Measurements from ENCODE around the gene ALS2CL.

The ALS2CL gene

GRCh38 chr3:46711760-46712159 lies 18.3 kb upstream of the ALS2CL start:
- Histone ChIP-seq H3K79me2 (ENCODE audit: low read length) (no peaks in the 10 kb centered on the region), H3K36me3 (replicated peaks; ENCODE audit: insufficient read depth, low read length) (no peaks in the 10 kb centered on the region), H3K9ac (ENCODE audit: low read length) (no peak overlapping the region), H2AFZ (ENCODE audit: low read length) (no peak overlapping the region), H3K4me1 (ENCODE audit: low read length) (no peaks in the 10 kb centered on the region), H3K9me3 (replicated peaks; ENCODE audit: insufficient read depth, low read length) (no peaks in the 10 kb centered on the region), H4K20me1 (ENCODE audit: insufficient read depth, low read length) (no peaks in the 10 kb centered on the region), H3K9me2 (replicated peaks; ENCODE audit: insufficient read depth, low read length) (no peaks in the 10 kb centered on the region), H3K27me3 (replicated peaks; ENCODE audit: insufficient read depth, low read length) (no peaks in the 10 kb centered on the region), H3K4me2 (ENCODE audit: low read depth, low read length) (no peak overlapping the region), H3K27ac (ENCODE audit: low read length) (no peak overlapping the region), H3K4me3 (ENCODE audit: low read length) (no peak overlapping the region), H3F3A (ENCODE audit: insufficient read depth, low read length) (no peaks in the 10 kb centered on the region)
- DNase-seq: no peak
- TF ChIP-seq CTCF (IDR thresholded peaks at IDR 0.05; ENCODE audit: low read length) (no peak), EZH2 (optimal IDR thresholded peaks at IDR 0.05; ENCODE audit: low read depth, low read length) (no peak), EZH2phosphoT487 (IDR thresholded peaks at IDR 0.05; ENCODE audit: low read length) (no peak)

- H2AFZ ChIP-seq (ENCODE audit: low read length): no peak overlapping the region
- H3K4me2 ChIP-seq (ENCODE audit: low read depth, low read length): no peak overlapping the region
- no peaks in the 10 kb centered on the region for H4K20me1 ChIP-seq (ENCODE audit: insufficient read depth, low read length)
- H3K4me3 ChIP-seq (ENCODE audit: low read length): no peak overlapping the region
- H3K4me1 ChIP-seq (ENCODE audit: low read length): no peaks in the 10 kb centered on the region
- TF ChIP-seq EZH2 (optimal IDR thresholded peaks at IDR 0.05; ENCODE audit: low read depth, low read length): no peak
- TF ChIP-seq EZH2phosphoT487 (IDR thresholded peaks at IDR 0.05; ENCODE audit: low read length): no peak
- no peak for TF ChIP-seq CTCF (IDR thresholded peaks at IDR 0.05; ENCODE audit: low read length)
- no peaks in the 10 kb centered on the region; the same call in 1 of the 2 replicates for H3K27me3 ChIP-seq (replicated peaks; ENCODE audit: insufficient read depth, low read length)
- no peak overlapping the region for H3K27ac ChIP-seq (ENCODE audit: low read length)
- H3K9me3 ChIP-seq (replicated peaks; ENCODE audit: insufficient read depth, low read length): no peaks in the 10 kb centered on the region
- no peak for DNase-seq
- H3K9me2 ChIP-seq (replicated peaks; ENCODE audit: insufficient read depth, low read length): no peaks in the 10 kb centered on the region
- no peaks in the 10 kb centered on the region for H3K79me2 ChIP-seq (ENCODE audit: low read length)
- H3F3A ChIP-seq (ENCODE audit: insufficient read depth, low read length): no peaks in the 10 kb centered on the region
- H3K9ac ChIP-seq (ENCODE audit: low read length): no peak overlapping the region
- H3K36me3 ChIP-seq (replicated peaks; ENCODE audit: insufficient read depth, low read length): no peaks in the 10 kb centered on the region
Observed at GRCh38 chr3:46711305-46711704, 17.8 kb upstream of the ALS2CL start.

- DNase-seq: no peak
- no peak overlapping the region for H3K4me3 ChIP-seq (ENCODE audit: low read length)
- H3K9me2 ChIP-seq (replicated peaks; ENCODE audit: insufficient read depth, low read length): no peaks in the 10 kb centered on the region
- no peaks in the 10 kb centered on the region for H3K79me2 ChIP-seq (ENCODE audit: low read length)
- H3K36me3 ChIP-seq (replicated peaks; ENCODE audit: insufficient read depth, low read length): no peaks in the 10 kb centered on the region
- no peak overlapping the region for H2AFZ ChIP-seq (ENCODE audit: low read length)
- H4K20me1 ChIP-seq (ENCODE audit: insufficient read depth, low read length): no peaks in the 10 kb centered on the region
- H3K4me1 ChIP-seq (ENCODE audit: low read length): no peaks in the 10 kb centered on the region
- no peaks in the 10 kb centered on the region for H3F3A ChIP-seq (ENCODE audit: insufficient read depth, low read length)
- H3K9me3 ChIP-seq (replicated peaks; ENCODE audit: insufficient read depth, low read length): no peaks in the 10 kb centered on the region
- no peak overlapping the region for H3K4me2 ChIP-seq (ENCODE audit: low read depth, low read length)
- TF ChIP-seq EZH2 (optimal IDR thresholded peaks at IDR 0.05; ENCODE audit: low read depth, low read length) (no peak), EZH2phosphoT487 (IDR thresholded peaks at IDR 0.05; ENCODE audit: low read length) (no peak), CTCF (IDR thresholded peaks at IDR 0.05; ENCODE audit: low read length) (no peak)
- no peaks in the 10 kb centered on the region; the same call in 1 of the 2 replicates for H3K27me3 ChIP-seq (replicated peaks; ENCODE audit: insufficient read depth, low read length)
- H3K27ac ChIP-seq (ENCODE audit: low read length): no peak overlapping the region
- H3K9ac ChIP-seq (ENCODE audit: low read length): no peak overlapping the region
Observed at GRCh38 chr3:46710671-46711295, 17.3 kb upstream of the ALS2CL start.

Measured in MM.1S (cell line).